OCI-LY7 (cell line): Measurements from ENCODE around the gene USP6. TPM values are rescaled to one million over a fixed set of nuclear protein-coding genes. Genes with fewer than 3 reads are reported as not detected.
"Not testable (repeated sequence)": the region's sequence is repeated elsewhere in the genome, so short reads cannot be mapped to it uniquely, and the experiment has no call there.

Source experiments
- BruUV-seq: library from RNA; stranded (reverse); fragments of 400-500 nt; replicated peaks from 2 replicates; lab custom pipeline; 2021; lab: Mats Ljungman, UMichigan
- CTCF ChIA-PET: fragments of 300-600 bp; sonication (Branson Sonifier 250); formaldehyde crosslinking; loops from one replicate; lab custom pipeline; 2022; ENCODE audit warnings: antibody characterized with exemption; ENCODE audit not compliant: unreplicated experiment; lab: Charles Lee
- POLR2A ChIA-PET: fragments of 300-600 bp; sonication (Branson Sonifier 250); formaldehyde crosslinking; loops from one replicate; lab custom pipeline; 2022; ENCODE audit warnings: antibody characterized with exemption; lab: Charles Lee
- DNase-seq: peaks from one replicate; pipeline ENCODE4 v3.0.0-alpha.2; 2015; ENCODE audit warnings: low spot score
- H2AFZ ChIP-seq: fragments of 200-600 bp; sonication (generic), shearing (Covaris generic); 2 replicates; pipeline ENCODE4 v1.6.1; 2014; ENCODE audit warnings: mild to moderate bottlenecking, antibody characterized with exemption, low read length, moderate library complexity
- H3K27ac ChIP-seq: fragments of 200-600 bp; sonication (generic); 2 replicates; pipeline ENCODE4 v1.5.1; 2014; ENCODE audit warnings: mixed run types, low read depth, mild to moderate bottlenecking, moderate library complexity, low read length, inconsistent platforms; ENCODE audit not compliant: poor library complexity, severe bottlenecking
- H3K36me3 ChIP-seq: fragments of 200-600 bp; sonication (generic); 2 replicates; pipeline ENCODE4 v1.6.1; 2014; ENCODE audit warnings: mild to moderate bottlenecking, antibody characterized with exemption, low read length, moderate library complexity, mixed read lengths; ENCODE audit not compliant: insufficient read depth
- H3K4me1 ChIP-seq: fragments of 200-600 bp; sonication (generic); 2 replicates; pipeline ENCODE4 v1.5.1; 2014; ENCODE audit warnings: mild to moderate bottlenecking, low read length; ENCODE audit not compliant: insufficient read depth, poor library complexity, severe bottlenecking
- H3K4me2 ChIP-seq: fragments of 200-600 bp; sonication (generic); 2 replicates; pipeline ENCODE4 v1.6.1; 2014; ENCODE audit warnings: mild to moderate bottlenecking, low read length
- H3K4me3 ChIP-seq: fragments of 200-600 bp; sonication (generic); 2 replicates; pipeline ENCODE4 v1.5.1; 2014; ENCODE audit warnings: mild to moderate bottlenecking, low read depth, low read length; ENCODE audit not compliant: poor library complexity, severe bottlenecking
- H3K79me2 ChIP-seq: fragments of 200-600 bp; sonication (generic); 2 replicates; pipeline ENCODE4 v1.6.1; 2016; ENCODE audit warnings: low read depth, mild to moderate bottlenecking, low read length, moderate library complexity, mixed read lengths; ENCODE audit not compliant: insufficient read depth
- H3K9me2 ChIP-seq: fragments of 200-600 bp; sonication (generic); 2 replicates; pipeline ENCODE4 v1.6.1; 2016; ENCODE audit warnings: mild to moderate bottlenecking, low read length, mixed read lengths; ENCODE audit not compliant: insufficient read depth
- H3K9me3 ChIP-seq: fragments of 200-600 bp; sonication (generic); 2 replicates; pipeline ENCODE4 v1.6.1; 2014; ENCODE audit warnings: mild to moderate bottlenecking, mixed run types, low read length, mixed read lengths
- H4K20me1 ChIP-seq: fragments of 200-600 bp; sonication (generic); 2 replicates; pipeline ENCODE4 v1.6.1; 2014; ENCODE audit warnings: mild to moderate bottlenecking, antibody characterized with exemption, low read length, moderate library complexity, mixed read lengths; ENCODE audit not compliant: insufficient read depth
- EZH2phosphoT487 ChIP-seq: fragments of 200-600 bp; sonication (generic); IDR thresholded peaks from 2 replicates; pipeline ENCODE4 v1.6.1; 2018; ENCODE audit warnings: low read depth, borderline replicate concordance, mild to moderate bottlenecking, mixed run types, antibody characterized with exemption, low read length, moderate library complexity, mixed read lengths
- intact Hi-C: fragments of 100-400 bp; cut with micrococcal nuclease; formaldehyde crosslinking; loops from one replicate; pipeline ENCODE4 v1.10.0; 2022; ENCODE audit not compliant: unreplicated experiment
- total RNA-seq, 2 experiments: library from RNA; depleted of rRNA in 1 of 2; stranded (reverse); fragments of >200 nt in 1 of 2; shearing (Covaris generic) in 1 of 2; gene quantifications; 2 replicates each; pipeline ENCODE4 v1.2.3, GENCODE V29; 2014 to 2022
- TF ChIP-seq, protein P1 (sequence below): fragments of 200-600 bp; sonication (generic); conservative IDR thresholded peaks from 2 replicates; pipeline ENCODE4 v1.5.1; 2014; ENCODE audit warnings: mild to moderate bottlenecking, antibody characterized with exemption, low read length, moderate library complexity, mixed read lengths

Gene USP6
- total RNA-seq, 2 experiments from 2014 or later = 0.03 to 0.11 TPM

DNA sequence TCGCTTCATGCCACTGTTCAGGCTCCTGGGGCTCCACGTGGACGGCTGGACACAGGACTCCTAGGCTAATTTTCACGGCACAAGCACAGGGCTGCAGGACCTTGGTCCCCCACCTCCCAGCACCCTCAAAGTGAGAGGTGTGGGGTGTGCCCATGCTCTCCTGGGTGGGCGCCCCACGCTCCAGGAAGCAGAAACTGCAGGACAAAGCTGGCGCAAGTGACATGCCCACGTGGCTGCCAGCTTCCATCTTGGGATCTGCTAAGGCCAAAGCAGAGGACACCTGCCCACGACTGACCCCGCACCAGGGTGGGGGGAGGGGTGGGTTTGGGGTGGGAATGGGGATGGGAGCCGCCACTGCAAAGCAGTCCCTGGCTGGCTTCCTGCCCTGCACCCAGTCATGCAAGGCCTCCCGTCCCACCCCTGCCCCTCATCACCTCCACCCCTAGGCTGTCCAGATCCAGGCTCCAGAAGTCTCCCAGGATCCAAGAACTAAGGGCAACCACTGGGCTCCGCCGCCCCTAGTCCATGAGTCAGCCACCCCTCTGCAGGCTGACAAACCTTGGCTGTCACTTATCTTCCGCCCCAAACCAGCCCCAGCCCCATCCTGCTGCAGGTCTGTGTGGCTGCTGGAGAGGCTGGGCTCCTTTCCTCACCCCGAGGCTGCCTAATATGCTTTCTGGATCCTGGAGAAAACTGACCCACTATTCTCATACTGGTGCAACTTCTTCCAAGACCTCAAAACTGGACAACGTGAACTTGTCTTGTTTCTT, 11.1 kb downstream of the USP6 start:
- Histone ChIP-seq H2AFZ (no peak overlapping the region), H3K4me3 (no peak overlapping the region), H3K4me2 (no peak overlapping the region), H3K36me3 (no peaks in the 10 kb centered on the region), H3K9me3 (no peaks in the 10 kb centered on the region), H3K4me1 (no peaks in the 10 kb centered on the region), H3K27ac (no peak overlapping the region), H3K79me2 (no peaks in the 10 kb centered on the region), H3K9me2 (no peaks in the 10 kb centered on the region), H4K20me1 (no peaks in the 10 kb centered on the region)
- no TSS peak for BruUV-seq
- ChIA-PET POLR2A (no interaction called here), CTCF (no interaction called here)
- DNase-seq = no peak
- TF ChIP-seq EZH2phosphoT487 = no peak
- TF ChIP-seq, protein P1, sequence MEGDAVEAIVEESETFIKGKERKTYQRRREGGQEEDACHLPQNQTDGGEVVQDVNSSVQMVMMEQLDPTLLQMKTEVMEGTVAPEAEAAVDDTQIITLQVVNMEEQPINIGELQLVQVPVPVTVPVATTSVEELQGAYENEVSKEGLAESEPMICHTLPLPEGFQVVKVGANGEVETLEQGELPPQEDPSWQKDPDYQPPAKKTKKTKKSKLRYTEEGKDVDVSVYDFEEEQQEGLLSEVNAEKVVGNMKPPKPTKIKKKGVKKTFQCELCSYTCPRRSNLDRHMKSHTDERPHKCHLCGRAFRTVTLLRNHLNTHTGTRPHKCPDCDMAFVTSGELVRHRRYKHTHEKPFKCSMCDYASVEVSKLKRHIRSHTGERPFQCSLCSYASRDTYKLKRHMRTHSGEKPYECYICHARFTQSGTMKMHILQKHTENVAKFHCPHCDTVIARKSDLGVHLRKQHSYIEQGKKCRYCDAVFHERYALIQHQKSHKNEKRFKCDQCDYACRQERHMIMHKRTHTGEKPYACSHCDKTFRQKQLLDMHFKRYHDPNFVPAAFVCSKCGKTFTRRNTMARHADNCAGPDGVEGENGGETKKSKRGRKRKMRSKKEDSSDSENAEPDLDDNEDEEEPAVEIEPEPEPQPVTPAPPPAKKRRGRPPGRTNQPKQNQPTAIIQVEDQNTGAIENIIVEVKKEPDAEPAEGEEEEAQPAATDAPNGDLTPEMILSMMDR = no peak
- intact Hi-C loops = no loop called here

DNA sequence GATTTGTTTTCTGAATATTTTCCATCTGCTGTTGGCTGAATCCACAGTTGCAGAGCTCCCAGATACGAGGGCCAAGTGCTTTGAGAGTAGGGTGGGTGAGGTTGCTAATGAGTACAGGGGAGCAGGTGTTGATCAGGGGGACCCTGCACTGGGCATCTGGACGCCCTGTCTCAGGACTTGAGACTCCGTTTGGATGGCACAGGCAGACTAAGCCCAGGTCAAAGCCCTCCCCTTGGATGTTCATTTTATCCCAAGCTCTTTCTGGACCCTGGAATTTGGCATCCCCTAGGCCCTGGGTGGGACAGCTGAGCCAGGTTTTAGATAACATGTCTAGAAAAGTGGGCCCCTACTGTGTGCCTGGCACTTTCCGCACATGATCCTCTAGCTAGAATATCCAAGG, 12.1 kb downstream of the USP6 start:
- no peak overlapping the region for H3K27ac ChIP-seq
- no peak for TF ChIP-seq EZH2phosphoT487
- TF ChIP-seq, protein P1 = no peak
- POLR2A ChIA-PET = no interaction called here

DNA sequence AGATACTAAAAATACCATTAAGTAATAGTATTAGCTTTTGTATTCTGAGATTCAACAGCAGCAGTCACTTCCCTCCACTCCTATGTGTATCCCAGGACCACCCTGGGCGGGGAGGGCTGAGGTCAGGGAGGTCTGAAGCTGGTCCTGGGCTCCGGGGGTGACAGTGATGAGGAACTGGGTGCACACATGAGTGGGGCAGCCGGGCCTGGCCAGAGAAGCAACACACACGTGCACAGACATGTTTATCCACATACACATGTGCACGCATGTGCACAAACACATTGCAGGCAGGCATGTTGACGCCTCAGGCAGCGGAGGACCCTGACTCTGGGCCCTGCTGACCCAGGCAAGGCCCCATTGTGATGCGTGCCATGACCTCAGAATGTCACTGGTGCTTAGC, 12.6 kb downstream of the USP6 start:
- H3K27ac ChIP-seq, H3K36me3 ChIP-seq, H3K9me2 ChIP-seq, H4K20me1 ChIP-seq, H3K4me3 ChIP-seq, H3K79me2 ChIP-seq, BruUV-seq, H3K9me3 ChIP-seq, H3K4me2 ChIP-seq, CTCF ChIA-PET, H3K4me1 ChIP-seq, H2AFZ ChIP-seq, intact Hi-C loops, DNase-seq, POLR2A ChIA-PET: not testable (repeated sequence)

More for the DNA sequence above, 12.1 kb downstream of the USP6 start:
- CTCF ChIA-PET = no interaction called here
- no peak overlapping the region for H3K4me3 ChIP-seq
- H3K79me2 ChIP-seq = no peaks in the 10 kb centered on the region
- no peaks in the 10 kb centered on the region for H3K9me3 ChIP-seq
- H4K20me1 ChIP-seq = no peaks in the 10 kb centered on the region
- intact Hi-C loops = no loop called here
- no TSS peak for BruUV-seq
- no peaks in the 10 kb centered on the region for H3K9me2 ChIP-seq
- H3K4me1 ChIP-seq = no peaks in the 10 kb centered on the region
- DNase-seq = no peak
- no peaks in the 10 kb centered on the region for H3K36me3 ChIP-seq
- H3K4me2 ChIP-seq = no peak overlapping the region
- H2AFZ ChIP-seq = no peak overlapping the region
